Activated CD4-positive, alpha-beta T cell treated with anti-CD3 and anti-CD28 coated beads, Interleukin-2, amount 10 ng/mL, durations not matched to agents 7 days and 5 days (primary cell): ENCODE data around the gene ANLN. TPM values are rescaled to one million over a fixed set of nuclear protein-coding genes. Genes with fewer than 3 reads are reported as not detected.
"Not testable (repeated sequence)": the region's sequence is repeated elsewhere in the genome, so short reads cannot be mapped to it uniquely, and the experiment has no call there.

ENCODE experiments used
- CTCF ChIA-PET: fragments of 350-600 bp; sonication (Branson Sonifier 250); formaldehyde crosslinking; loops from one replicate; lab custom pipeline; 2021; ENCODE audit warnings: antibody characterized with exemption; lab: Charles Lee
- POLR2A ChIA-PET: fragments of 350-600 bp; sonication (Branson Sonifier 250); formaldehyde crosslinking; loops from one replicate; lab custom pipeline; 2021; ENCODE audit warnings: antibody characterized with exemption; lab: Charles Lee
- DNase-seq: peaks from one replicate; pipeline ENCODE4 v3.0.0-alpha.2; 2020
- H3K27ac Mint-ChIP-seq: one replicate; pipeline ENCODE4 v1.8.0; 2021; ENCODE audit warnings: mild to moderate bottlenecking, moderate library complexity, mixed read lengths
- H3K27me3 Mint-ChIP-seq: one replicate; pipeline ENCODE4 v1.8.0; 2021; ENCODE audit warnings: mixed read lengths
- H3K36me3 Mint-ChIP-seq: one replicate; pipeline ENCODE4 v1.8.0; 2021; ENCODE audit warnings: low read depth, mixed read lengths
- H3K4me1 Mint-ChIP-seq: one replicate; pipeline ENCODE4 v1.8.0; 2021; ENCODE audit warnings: mixed read lengths
- H3K4me3 Mint-ChIP-seq: one replicate; pipeline ENCODE4 v1.8.0; 2021; ENCODE audit warnings: mild to moderate bottlenecking, moderate library complexity, mixed read lengths
- H3K9me3 Mint-ChIP-seq: one replicate; pipeline ENCODE4 v1.8.0; 2021; ENCODE audit warnings: mixed read lengths
- total RNA-seq, 2 experiments: library from RNA; stranded (reverse); gene quantifications; one replicate each; pipeline ENCODE4 v1.2.3, GENCODE V29; 2021

Gene ANLN
- total RNA-seq, 2 experiments from 2014 or later, result 87.9 to 100 TPM

GRCh38 chr7:36383284-36383683 lies 6.4 kb upstream of the ANLN start:
- CTCF ChIA-PET, result interaction anchor here (1.2 kb wide), 1 partner anchor 17 kb away, joined by 3 read pairs; no protein-coding TSS in a partner anchor
- H3K27ac Mint-ChIP-seq, H3K4me1 Mint-ChIP-seq, H3K9me3 Mint-ChIP-seq, POLR2A ChIA-PET, DNase-seq, H3K27me3 Mint-ChIP-seq, H3K36me3 Mint-ChIP-seq, H3K4me3 Mint-ChIP-seq: not testable (repeated sequence)

- CTCF ChIA-PET, DNase-seq, H3K4me1 Mint-ChIP-seq, POLR2A ChIA-PET, H3K27me3 Mint-ChIP-seq, H3K36me3 Mint-ChIP-seq, H3K9me3 Mint-ChIP-seq, H3K27ac Mint-ChIP-seq, H3K4me3 Mint-ChIP-seq: not testable (repeated sequence)
These were observed 4.0 kb upstream of the ANLN start for GRCh38 chr7:36385646-36386045.

GRCh38 chr7:36387435-36388231 lies 2.0 kb upstream of the ANLN start:
- peaks cover 15% of the 10 kb centered on the region for H3K36me3 Mint-ChIP-seq
- no peaks in the 10 kb centered on the region for H3K9me3 Mint-ChIP-seq
- H3K4me1 Mint-ChIP-seq, result peaks cover 23% of the 10 kb centered on the region
- ChIA-PET CTCF (no interaction called here), POLR2A (no interaction called here)
- H3K27ac Mint-ChIP-seq, result no peak overlapping the region
- H3K27me3 Mint-ChIP-seq, result peaks cover 8% of the 10 kb centered on the region
- no peak for DNase-seq
- H3K4me3 Mint-ChIP-seq, result no peak overlapping the region

- ChIA-PET CTCF (interaction anchor here (2.5 kb wide), 1 partner anchor 21 kb away, joined by 10 read pairs; a partner anchor contains a TSS), POLR2A (no interaction called here)
- peaks cover 8% of the 10 kb centered on the region for H3K27me3 Mint-ChIP-seq
- H3K27ac Mint-ChIP-seq, result no peak overlapping the region
- H3K4me3 Mint-ChIP-seq, result peak overlapping the region; percentile 64
- no peak for DNase-seq
- H3K36me3 Mint-ChIP-seq, result peaks cover 21% of the 10 kb centered on the region
- no peaks in the 10 kb centered on the region for H3K9me3 Mint-ChIP-seq
- H3K4me1 Mint-ChIP-seq, result peaks cover 29% of the 10 kb centered on the region
These were observed 1.2 kb upstream of the ANLN start for GRCh38 chr7:36388423-36388822.

GRCh38 chr7:36390199-36391090 lies 783 bp downstream of the ANLN start:
- POLR2A ChIA-PET, result no interaction called here
- Mint-ChIP-seq H3K27ac (peak overlapping the region; percentile 92), H3K9me3 (peaks cover 7% of the 10 kb centered on the region), H3K4me3 (peak overlapping the region; percentile 82), H3K27me3 (peaks cover 8% of the 10 kb centered on the region), H3K4me1 (peaks cover 43% of the 10 kb centered on the region), H3K36me3 (peaks cover 40% of the 10 kb centered on the region)
- peak; percentile 56 for DNase-seq
- CTCF ChIA-PET, result interaction anchor here (2.5 kb wide), 1 partner anchor 23 kb away, joined by 10 read pairs; a partner anchor contains a TSS

GRCh38 chr7:36391436-36392198 lies 2.0 kb downstream of the ANLN start:
- POLR2A ChIA-PET, result interaction anchor here (0.6 kb wide), 1 partner anchor 176 kb away, joined by 3 read pairs; no protein-coding TSS in a partner anchor
- Mint-ChIP-seq H3K4me1 (peaks cover 50% of the 10 kb centered on the region), H3K27me3 (peaks cover 8% of the 10 kb centered on the region), H3K9me3 (peaks cover 11% of the 10 kb centered on the region), H3K36me3 (peaks cover 49% of the 10 kb centered on the region), H3K4me3 (peak overlapping the region; percentile 82), H3K27ac (peak overlapping the region; percentile 71)
- CTCF ChIA-PET, result no interaction called here
- DNase-seq, result peak; percentile 37

GRCh38 chr7:36393826-36394225 lies 4.2 kb downstream of the ANLN start:
- peaks cover 48% of the 10 kb centered on the region for H3K4me1 Mint-ChIP-seq
- no peaks in the 10 kb centered on the region for H3K27me3 Mint-ChIP-seq
- peaks cover 11% of the 10 kb centered on the region for H3K9me3 Mint-ChIP-seq
- H3K4me3 Mint-ChIP-seq, result no peak overlapping the region
- CTCF ChIA-PET, result interaction anchor here (0.9 to 1.7 kb wide), 3 partner anchors 16 to 1051 kb away, joined by 3 read pairs; no protein-coding TSS in a partner anchor
- H3K27ac Mint-ChIP-seq, result no peak overlapping the region
- POLR2A ChIA-PET, result no interaction called here
- no peak for DNase-seq
- peaks cover 70% of the 10 kb centered on the region for H3K36me3 Mint-ChIP-seq

- CTCF ChIA-PET, result no interaction called here
These were observed 5.7 kb downstream of the ANLN start for GRCh38 chr7:36395171-36395894.

GRCh38 chr7:36396150-36396549 lies 6.5 kb downstream of the ANLN start:
- H3K36me3 Mint-ChIP-seq, result peaks cover 83% of the 10 kb centered on the region
- H3K27ac Mint-ChIP-seq, result no peak overlapping the region
- H3K27me3 Mint-ChIP-seq, result no peaks in the 10 kb centered on the region
- H3K4me3 Mint-ChIP-seq, result no peak overlapping the region
- H3K4me1 Mint-ChIP-seq, result peaks cover 45% of the 10 kb centered on the region
- H3K9me3 Mint-ChIP-seq, result peaks cover 11% of the 10 kb centered on the region
- no peak for DNase-seq
- POLR2A ChIA-PET, result no interaction called here
- CTCF ChIA-PET, result no interaction called here

More at GRCh38 chr7:36395171-36395894, 5.7 kb downstream of the ANLN start:
- no peak for DNase-seq
- no peak overlapping the region for H3K27ac Mint-ChIP-seq
- H3K9me3 Mint-ChIP-seq, result peaks cover 11% of the 10 kb centered on the region
- no peaks in the 10 kb centered on the region for H3K27me3 Mint-ChIP-seq
- H3K36me3 Mint-ChIP-seq, result peaks cover 82% of the 10 kb centered on the region
- H3K4me3 Mint-ChIP-seq, result no peak overlapping the region
- POLR2A ChIA-PET, result no interaction called here
- peaks cover 52% of the 10 kb centered on the region for H3K4me1 Mint-ChIP-seq

GRCh38 chr7:36400036-36400435 lies 10.4 kb downstream of the ANLN start:
- Mint-ChIP-seq H3K4me3 (no peak overlapping the region), H3K4me1 (peaks cover 35% of the 10 kb centered on the region), H3K36me3 (peaks cover 80% of the 10 kb centered on the region), H3K27ac (no peak overlapping the region), H3K27me3 (no peaks in the 10 kb centered on the region), H3K9me3 (peaks cover 7% of the 10 kb centered on the region)
- DNase-seq, result no peak
- POLR2A ChIA-PET, result interaction anchor here (0.6 to 0.7 kb wide), 2 partner anchors 177 to 609 kb away, joined by 3 read pairs; no protein-coding TSS in a partner anchor
- CTCF ChIA-PET, result interaction anchor here (0.6 to 1.3 kb wide), 6 partner anchors 13 to 397 kb away, joined by 3 to 5 read pairs (median 3); no protein-coding TSS in a partner anchor

- no peak for DNase-seq
- Mint-ChIP-seq H3K4me1 (peaks cover 32% of the 10 kb centered on the region), H3K27me3 (no peaks in the 10 kb centered on the region), H3K27ac (peak overlapping the region; percentile 28), H3K36me3 (peaks cover 78% of the 10 kb centered on the region), H3K9me3 (peaks cover 2% of the 10 kb centered on the region), H3K4me3 (no peak overlapping the region)
- ChIA-PET CTCF (interaction anchor here (0.6 to 1.3 kb wide), 3 partner anchors 17 to 281 kb away, joined by 3 read pairs; no protein-coding TSS in a partner anchor), POLR2A (interaction anchor here (0.6 kb wide), 1 partner anchor 609 kb away, joined by 3 read pairs; no protein-coding TSS in a partner anchor)
These were observed 10.9 kb downstream of the ANLN start for GRCh38 chr7:36400606-36401005.
